GM10248 (cell line): Measurements from ENCODE around the gene DSP.

Experiments used
- CTCF ChIA-PET: fragments of 300-600 bp; sonication (Branson Sonifier 250); formaldehyde crosslinking; extraction: SDS; loops from one replicate; lab custom pipeline; 2021; ENCODE audit warnings: antibody characterized with exemption; lab: Yijun Ruan, JAX
- POLR2A ChIA-PET: fragments of 350-650 bp; sonication (Branson Sonifier 250); formaldehyde crosslinking; extraction: SDS; loops from one replicate; lab custom pipeline; 2020; ENCODE audit warnings: antibody characterized with exemption; lab: Yijun Ruan, JAX
- DNase-seq: peaks from one replicate; pipeline ENCODE4 v3.0.0; 2012; ENCODE audit errors: extremely low spot score
- TF ChIP-seq, protein P1 (sequence below): IDR thresholded peaks from 2 replicates; pipeline ENCODE4 v1.5.1; 2012; ENCODE audit warnings: mild to moderate bottlenecking, low read depth; ENCODE audit errors: extremely low read depth, missing control alignments, control extremely low read depth

Gene DSP, protein sequence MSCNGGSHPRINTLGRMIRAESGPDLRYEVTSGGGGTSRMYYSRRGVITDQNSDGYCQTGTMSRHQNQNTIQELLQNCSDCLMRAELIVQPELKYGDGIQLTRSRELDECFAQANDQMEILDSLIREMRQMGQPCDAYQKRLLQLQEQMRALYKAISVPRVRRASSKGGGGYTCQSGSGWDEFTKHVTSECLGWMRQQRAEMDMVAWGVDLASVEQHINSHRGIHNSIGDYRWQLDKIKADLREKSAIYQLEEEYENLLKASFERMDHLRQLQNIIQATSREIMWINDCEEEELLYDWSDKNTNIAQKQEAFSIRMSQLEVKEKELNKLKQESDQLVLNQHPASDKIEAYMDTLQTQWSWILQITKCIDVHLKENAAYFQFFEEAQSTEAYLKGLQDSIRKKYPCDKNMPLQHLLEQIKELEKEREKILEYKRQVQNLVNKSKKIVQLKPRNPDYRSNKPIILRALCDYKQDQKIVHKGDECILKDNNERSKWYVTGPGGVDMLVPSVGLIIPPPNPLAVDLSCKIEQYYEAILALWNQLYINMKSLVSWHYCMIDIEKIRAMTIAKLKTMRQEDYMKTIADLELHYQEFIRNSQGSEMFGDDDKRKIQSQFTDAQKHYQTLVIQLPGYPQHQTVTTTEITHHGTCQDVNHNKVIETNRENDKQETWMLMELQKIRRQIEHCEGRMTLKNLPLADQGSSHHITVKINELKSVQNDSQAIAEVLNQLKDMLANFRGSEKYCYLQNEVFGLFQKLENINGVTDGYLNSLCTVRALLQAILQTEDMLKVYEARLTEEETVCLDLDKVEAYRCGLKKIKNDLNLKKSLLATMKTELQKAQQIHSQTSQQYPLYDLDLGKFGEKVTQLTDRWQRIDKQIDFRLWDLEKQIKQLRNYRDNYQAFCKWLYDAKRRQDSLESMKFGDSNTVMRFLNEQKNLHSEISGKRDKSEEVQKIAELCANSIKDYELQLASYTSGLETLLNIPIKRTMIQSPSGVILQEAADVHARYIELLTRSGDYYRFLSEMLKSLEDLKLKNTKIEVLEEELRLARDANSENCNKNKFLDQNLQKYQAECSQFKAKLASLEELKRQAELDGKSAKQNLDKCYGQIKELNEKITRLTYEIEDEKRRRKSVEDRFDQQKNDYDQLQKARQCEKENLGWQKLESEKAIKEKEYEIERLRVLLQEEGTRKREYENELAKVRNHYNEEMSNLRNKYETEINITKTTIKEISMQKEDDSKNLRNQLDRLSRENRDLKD (N-terminal part only)

DNA sequence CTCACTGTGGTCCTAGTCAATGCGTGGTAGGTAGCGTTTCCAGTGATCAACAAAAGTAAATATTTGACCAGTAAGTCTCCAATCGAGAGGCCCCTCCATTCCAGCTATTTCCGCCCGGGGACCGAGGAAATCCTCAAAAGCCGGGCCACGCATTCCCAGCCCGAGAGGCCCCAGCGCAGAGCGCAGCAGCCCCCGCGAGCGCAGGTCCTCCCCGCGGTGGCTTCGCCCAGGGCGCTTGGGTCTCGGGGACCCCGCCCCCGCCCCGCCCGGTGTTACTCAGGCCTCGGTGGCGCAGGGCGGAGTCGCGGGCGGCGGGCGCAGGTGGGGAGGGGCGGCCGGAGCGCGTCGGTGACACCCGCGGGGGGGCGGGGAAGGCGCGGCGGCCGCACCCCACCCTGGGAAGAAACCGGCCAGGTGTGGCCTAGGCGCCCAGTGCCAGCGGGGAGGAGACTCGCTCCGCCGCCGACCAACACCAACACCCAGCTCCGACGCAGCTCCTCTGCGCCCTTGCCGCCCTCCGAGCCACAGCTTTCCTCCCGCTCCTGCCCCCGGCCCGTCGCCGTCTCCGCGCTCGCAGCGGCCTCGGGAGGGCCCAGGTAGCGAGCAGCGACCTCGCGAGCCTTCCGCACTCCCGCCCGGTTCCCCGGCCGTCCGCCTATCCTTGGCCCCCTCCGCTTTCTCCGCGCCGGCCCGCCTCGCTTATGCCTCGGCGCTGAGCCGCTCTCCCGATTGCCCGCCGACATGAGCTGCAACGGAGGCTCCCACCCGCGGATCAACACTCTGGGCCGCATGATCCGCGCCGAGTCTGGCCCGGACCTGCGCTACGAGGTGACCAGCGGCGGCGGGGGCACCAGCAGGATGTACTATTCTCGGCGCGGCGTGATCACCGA lies at the start of gene DSP:
TSS of gene DSP (plus strand) at position 497 of the 890 bp plus-strand sequence. CDS start at position 742, 245 bp downstream.
- CTCF ChIA-PET = no interaction called here
- POLR2A ChIA-PET = no interaction called here
- TF ChIP-seq, protein P1, sequence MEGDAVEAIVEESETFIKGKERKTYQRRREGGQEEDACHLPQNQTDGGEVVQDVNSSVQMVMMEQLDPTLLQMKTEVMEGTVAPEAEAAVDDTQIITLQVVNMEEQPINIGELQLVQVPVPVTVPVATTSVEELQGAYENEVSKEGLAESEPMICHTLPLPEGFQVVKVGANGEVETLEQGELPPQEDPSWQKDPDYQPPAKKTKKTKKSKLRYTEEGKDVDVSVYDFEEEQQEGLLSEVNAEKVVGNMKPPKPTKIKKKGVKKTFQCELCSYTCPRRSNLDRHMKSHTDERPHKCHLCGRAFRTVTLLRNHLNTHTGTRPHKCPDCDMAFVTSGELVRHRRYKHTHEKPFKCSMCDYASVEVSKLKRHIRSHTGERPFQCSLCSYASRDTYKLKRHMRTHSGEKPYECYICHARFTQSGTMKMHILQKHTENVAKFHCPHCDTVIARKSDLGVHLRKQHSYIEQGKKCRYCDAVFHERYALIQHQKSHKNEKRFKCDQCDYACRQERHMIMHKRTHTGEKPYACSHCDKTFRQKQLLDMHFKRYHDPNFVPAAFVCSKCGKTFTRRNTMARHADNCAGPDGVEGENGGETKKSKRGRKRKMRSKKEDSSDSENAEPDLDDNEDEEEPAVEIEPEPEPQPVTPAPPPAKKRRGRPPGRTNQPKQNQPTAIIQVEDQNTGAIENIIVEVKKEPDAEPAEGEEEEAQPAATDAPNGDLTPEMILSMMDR = no peak
- DNase-seq = peak; percentile 42

DNA sequence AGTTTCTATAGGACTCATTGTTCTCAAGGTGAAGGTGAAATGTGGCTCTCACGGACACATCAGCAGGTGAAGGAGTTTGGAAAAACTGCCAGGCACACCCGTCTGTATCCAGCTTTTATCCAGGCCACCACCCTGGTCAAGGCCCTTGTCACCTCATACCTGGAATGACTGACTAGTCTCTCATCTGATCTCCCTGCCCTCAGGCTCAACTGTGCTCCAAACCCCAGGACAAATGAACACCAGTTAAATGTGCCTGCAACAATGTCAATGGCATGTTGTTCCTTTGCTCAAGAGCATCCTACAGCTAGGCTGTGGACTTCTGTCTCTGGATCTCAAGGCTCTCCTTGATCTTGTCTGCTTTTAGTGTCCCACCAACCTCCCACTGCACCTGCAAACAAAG lies 47.6 kb upstream of the DSP start:
- no peak for DNase-seq
- ChIA-PET POLR2A (no interaction called here), CTCF (no interaction called here)
- TF ChIP-seq, protein P1 = no peak

DNA sequence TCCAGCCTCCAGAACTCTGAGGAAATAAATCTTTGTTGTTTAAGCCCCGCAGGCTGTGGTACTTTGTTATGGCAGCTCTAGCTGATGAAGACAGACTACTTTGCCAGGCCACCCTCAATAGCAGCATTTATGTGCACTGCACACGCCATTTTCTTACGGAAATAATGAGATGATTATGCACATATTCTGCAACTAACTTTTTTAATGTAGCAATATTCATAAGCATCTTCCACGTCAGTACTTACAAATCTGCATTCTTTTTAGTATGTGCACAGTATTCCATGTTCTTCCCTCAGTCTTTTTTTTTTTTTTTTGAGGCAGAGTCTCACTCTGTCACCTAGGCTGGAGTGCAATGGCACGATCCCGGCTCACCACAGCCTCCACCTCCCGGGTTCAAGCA lies 46.8 kb upstream of the DSP start:
- CTCF ChIA-PET = no interaction called here
- POLR2A ChIA-PET = no interaction called here
- no peak for DNase-seq
- TF ChIP-seq, protein P1 = no peak

DNA sequence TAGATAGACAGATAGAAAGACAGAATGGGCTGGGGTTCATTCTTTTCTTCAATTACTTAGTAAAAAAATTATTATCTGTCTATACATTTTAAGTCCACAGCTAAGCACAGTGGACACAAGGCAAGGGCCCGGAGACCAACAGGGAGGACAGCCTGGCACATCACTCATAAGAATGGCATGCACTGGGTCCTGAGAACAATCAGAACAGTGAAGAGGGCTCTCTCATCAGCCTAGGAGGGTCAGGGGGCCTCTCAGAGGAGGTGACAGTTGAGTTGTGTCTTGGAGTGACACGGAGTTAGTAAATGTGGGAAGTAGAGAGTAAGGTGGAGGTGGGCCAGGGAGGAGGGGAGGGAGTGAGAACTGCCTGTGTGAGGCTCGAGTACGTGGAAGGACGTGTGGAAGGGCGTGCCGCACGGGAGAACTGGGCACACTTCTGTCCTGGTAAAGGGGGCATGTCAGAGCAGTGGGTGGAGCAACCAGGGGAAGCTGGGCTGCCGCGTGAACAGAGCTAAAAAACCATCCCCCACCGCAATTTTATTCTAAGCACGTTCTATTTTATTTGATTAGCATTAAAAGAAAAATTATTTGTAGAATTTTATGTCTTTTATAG lies 45.1 kb upstream of the DSP start:
- no peak for DNase-seq
- POLR2A ChIA-PET = no interaction called here
- CTCF ChIA-PET = interaction anchor here (1.1 kb wide), 1 partner anchor 19 kb away, joined by 3 read pairs; no protein-coding TSS in a partner anchor
- TF ChIP-seq, protein P1 = no peak

DNA sequence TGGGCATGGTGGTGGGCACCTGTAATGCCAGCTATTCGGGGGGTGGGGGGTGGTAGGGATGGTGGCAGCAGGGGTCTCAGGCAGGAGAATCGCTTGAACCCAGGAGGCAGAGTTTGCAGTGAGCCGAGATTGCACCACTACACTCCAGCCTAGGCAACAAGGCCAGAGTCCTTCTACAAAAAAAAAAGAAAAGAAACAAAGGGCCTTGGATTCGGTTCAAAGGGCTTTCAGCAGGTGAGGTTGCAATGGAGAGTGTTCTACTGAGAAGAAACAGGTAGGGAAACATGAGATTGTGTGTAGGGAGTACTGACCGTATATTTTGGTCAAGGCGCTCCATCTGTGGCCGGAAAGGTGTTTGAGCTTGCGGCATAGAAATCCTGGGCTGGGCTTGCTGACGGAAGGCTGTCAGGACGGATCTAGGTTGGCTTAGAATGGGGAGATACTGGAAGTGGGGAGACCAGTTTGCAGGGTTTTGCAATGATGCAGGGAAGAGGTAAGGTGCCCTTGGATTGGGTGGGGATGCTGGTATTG lies 40.7 kb upstream of the DSP start:
- CTCF ChIA-PET = no interaction called here
- DNase-seq = no peak
- POLR2A ChIA-PET = no interaction called here
- TF ChIP-seq, protein P1 = no peak
